Upper lobe of left lung (tissue), 4 donors: ENCODE results near the gene G6PC3.

Experiments used
- CTCF ChIP-seq, 6 experiments: fragments of 450-650 bp in 4 of 6; fragments of 200-600 bp in 2 of 6; sonication (generic) in 2 of 6; IDR thresholded peaks; one replicate each; pipeline ENCODE4 v1.5.1; 2016 to 2019; ENCODE audit warnings: antibody characterized with exemption in 6 of 6
- POLR2A ChIP-seq, 4 donors: fragments of 450-650 bp; IDR thresholded peaks; one replicate each; pipeline ENCODE4 v1.5.1; 2016 to 2017; ENCODE audit warnings: antibody characterized with exemption in 4 of 4, mild to moderate bottlenecking in 2 of 4

GRCh38 chr17:44111777-44112176, 41.2 kb downstream of the G6PC3 start:
- no peak for TF ChIP-seq POLR2A (IDR thresholded peaks at IDR 0.05)
- no peak for TF ChIP-seq CTCF (IDR thresholded peaks at IDR 0.05)
